Measurements from ENCODE around the gene USP9X. TPM values are rescaled to one million over a fixed set of nuclear protein-coding genes. Genes with fewer than 3 reads are reported as not detected.

Gene USP9X
- total and polyA plus RNA-seq, 2 experiments from 2014 or later: 23.8 to 114 TPM

DNA sequence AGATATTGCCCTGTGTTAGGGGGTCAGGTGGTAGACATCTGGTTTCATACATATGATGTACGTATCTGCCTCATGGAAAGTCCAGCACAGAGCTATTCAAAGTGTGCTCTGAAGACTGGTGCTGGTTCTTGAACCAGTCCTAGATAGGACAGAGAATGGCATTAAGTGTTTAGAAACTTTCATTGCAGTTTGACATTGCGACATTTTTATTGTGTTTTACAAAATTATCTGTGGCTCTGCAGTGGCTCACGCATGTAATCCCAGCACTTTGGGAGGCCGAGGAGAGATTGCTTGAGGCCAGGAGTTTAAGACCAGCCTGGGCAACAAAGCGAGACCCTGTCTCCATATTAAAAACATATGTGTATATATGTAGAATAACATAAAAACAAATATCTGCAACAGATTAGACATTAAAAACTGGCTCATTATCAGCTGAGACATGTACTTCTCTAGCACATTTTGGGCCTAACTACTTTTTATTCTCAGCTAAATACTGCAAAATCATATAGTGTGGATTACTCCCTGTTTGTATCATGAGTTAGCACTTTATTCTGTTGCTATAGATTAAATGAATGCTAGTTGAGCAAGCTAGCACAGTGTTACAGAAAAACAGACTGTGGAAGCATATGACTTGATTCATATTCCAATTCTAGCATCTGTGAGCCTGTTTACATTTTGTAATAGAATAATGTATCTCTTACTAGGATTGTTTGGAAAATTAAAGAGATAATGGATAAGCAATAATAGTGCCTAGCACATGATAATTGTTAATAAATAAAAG lies 57.1 kb downstream of the USP9X start:
- 68% methylated on average over 5 of the region's 5 CpGs for WGBS (ENCODE audit: low lambda C conversion rate, missing lambda C conversion rate)
- no peak for TF ChIP-seq EZH2phosphoT487 (IDR thresholded peaks at IDR 0.05; ENCODE audit: low read depth, severe bottlenecking, unreplicated experiment)
- TF ChIP-seq EZH2 (IDR thresholded peaks at IDR 0.05; ENCODE audit: borderline replicate concordance): no peak
- TF ChIP-seq, protein P1, sequence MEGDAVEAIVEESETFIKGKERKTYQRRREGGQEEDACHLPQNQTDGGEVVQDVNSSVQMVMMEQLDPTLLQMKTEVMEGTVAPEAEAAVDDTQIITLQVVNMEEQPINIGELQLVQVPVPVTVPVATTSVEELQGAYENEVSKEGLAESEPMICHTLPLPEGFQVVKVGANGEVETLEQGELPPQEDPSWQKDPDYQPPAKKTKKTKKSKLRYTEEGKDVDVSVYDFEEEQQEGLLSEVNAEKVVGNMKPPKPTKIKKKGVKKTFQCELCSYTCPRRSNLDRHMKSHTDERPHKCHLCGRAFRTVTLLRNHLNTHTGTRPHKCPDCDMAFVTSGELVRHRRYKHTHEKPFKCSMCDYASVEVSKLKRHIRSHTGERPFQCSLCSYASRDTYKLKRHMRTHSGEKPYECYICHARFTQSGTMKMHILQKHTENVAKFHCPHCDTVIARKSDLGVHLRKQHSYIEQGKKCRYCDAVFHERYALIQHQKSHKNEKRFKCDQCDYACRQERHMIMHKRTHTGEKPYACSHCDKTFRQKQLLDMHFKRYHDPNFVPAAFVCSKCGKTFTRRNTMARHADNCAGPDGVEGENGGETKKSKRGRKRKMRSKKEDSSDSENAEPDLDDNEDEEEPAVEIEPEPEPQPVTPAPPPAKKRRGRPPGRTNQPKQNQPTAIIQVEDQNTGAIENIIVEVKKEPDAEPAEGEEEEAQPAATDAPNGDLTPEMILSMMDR (IDR thresholded peaks at IDR 0.05; ENCODE audit: poor library complexity): no peak

GRCh38 chrX:41144873-41145272 lies 59.6 kb downstream of the USP9X start:
- TF ChIP-seq, protein P1 (IDR thresholded peaks at IDR 0.05; ENCODE audit: poor library complexity): no peak
- TF ChIP-seq EZH2phosphoT487 (IDR thresholded peaks at IDR 0.05; ENCODE audit: low read depth, severe bottlenecking, unreplicated experiment) (no peak), EZH2 (IDR thresholded peaks at IDR 0.05; ENCODE audit: borderline replicate concordance) (no peak)
- H4K20me1 ChIP-seq (ENCODE audit: insufficient read depth, poor library complexity, severe bottlenecking): no peaks in the 10 kb centered on the region

More for the DNA sequence above, 57.1 kb downstream of the USP9X start:
- Histone ChIP-seq H3K4me2 (no peak overlapping the region), H3K9me3 (ENCODE audit: low read depth) (no peaks in the 10 kb centered on the region), H3K27me3 (no peaks in the 10 kb centered on the region), H3K36me3 (replicated peaks; ENCODE audit: insufficient read depth, low read depth) (no peaks in the 10 kb centered on the region), H3K4me1 (ENCODE audit: insufficient read depth) (no peaks in the 10 kb centered on the region), H3K27ac (peak overlapping the region; percentile 5), H3K9me2 (replicated peaks; ENCODE audit: insufficient read depth) (no peaks in the 10 kb centered on the region), H4K20me1 (ENCODE audit: insufficient read depth, poor library complexity, severe bottlenecking) (no peaks in the 10 kb centered on the region), H2AFZ (no peak overlapping the region), H3K4me3 (no peak overlapping the region), H3K79me2 (peaks cover 8% of the 10 kb centered on the region)
- DNase-seq (ENCODE audit: low spot score): no peak

GRCh38 chrX:41145920-41146608 lies 60.8 kb downstream of the USP9X start:
- DNase-seq (ENCODE audit: low spot score): peak; percentile 16
- 89% methylated on average over 2 of the region's 2 CpGs for WGBS (ENCODE audit: low lambda C conversion rate, missing lambda C conversion rate)

More at GRCh38 chrX:41144873-41145272, 59.6 kb downstream of the USP9X start:
- Histone ChIP-seq H3K27me3 (no peaks in the 10 kb centered on the region), H3K4me1 (ENCODE audit: insufficient read depth) (peaks cover 5% of the 10 kb centered on the region), H3K27ac (no peak overlapping the region), H3K9me2 (replicated peaks; ENCODE audit: insufficient read depth) (no peaks in the 10 kb centered on the region), H3K79me2 (peaks cover 2% of the 10 kb centered on the region), H3K9me3 (ENCODE audit: low read depth) (no peaks in the 10 kb centered on the region), H2AFZ (no peak overlapping the region), H3K4me3 (no peak overlapping the region), H3K4me2 (no peak overlapping the region), H3K36me3 (replicated peaks; ENCODE audit: insufficient read depth, low read depth) (no peaks in the 10 kb centered on the region)
- no peak for DNase-seq (ENCODE audit: low spot score)
- 71% methylated on average over 2 of the region's 2 CpGs for WGBS (ENCODE audit: low lambda C conversion rate, missing lambda C conversion rate)

More at GRCh38 chrX:41145920-41146608, 60.8 kb downstream of the USP9X start:
- Histone ChIP-seq H3K4me1 (ENCODE audit: insufficient read depth) (peaks cover 5% of the 10 kb centered on the region), H3K79me2 (peaks cover 2% of the 10 kb centered on the region), H4K20me1 (ENCODE audit: insufficient read depth, poor library complexity, severe bottlenecking) (no peaks in the 10 kb centered on the region), H3K9me3 (ENCODE audit: low read depth) (no peaks in the 10 kb centered on the region), H3K36me3 (replicated peaks; ENCODE audit: insufficient read depth, low read depth) (no peaks in the 10 kb centered on the region), H3K4me2 (no peak overlapping the region), H3K9me2 (replicated peaks; ENCODE audit: insufficient read depth) (no peaks in the 10 kb centered on the region), H2AFZ (no peak overlapping the region), H3K27me3 (no peaks in the 10 kb centered on the region), H3K4me3 (no peak overlapping the region), H3K27ac (no peak overlapping the region)
- no peak for TF ChIP-seq EZH2 (IDR thresholded peaks at IDR 0.05; ENCODE audit: borderline replicate concordance)
- no peak for TF ChIP-seq EZH2phosphoT487 (IDR thresholded peaks at IDR 0.05; ENCODE audit: low read depth, severe bottlenecking, unreplicated experiment)
- TF ChIP-seq, protein P1 (IDR thresholded peaks at IDR 0.05; ENCODE audit: poor library complexity): no peak
